Smooth muscle cell (in vitro differentiated cells): ENCODE measurements around the gene DLL4. TPM values are rescaled to one million over a fixed set of nuclear protein-coding genes. Genes with fewer than 3 reads are reported as not detected.

Source experiments
- DNase-seq: peaks from one replicate; lab custom pipeline; 2025; ENCODE audit not compliant: unreplicated experiment; lab: John Stamatoyannopoulos, UW
- H2AFZ ChIP-seq: fragments of 200-600 bp; sonication (generic); 2 replicates; pipeline ENCODE4 v1.6.0; 2016; ENCODE audit warnings: antibody characterized with exemption, low read depth, mild to moderate bottlenecking
- H3F3A ChIP-seq: fragments of 200-600 bp; sonication (generic); 2 replicates; pipeline ENCODE4 v1.6.0; 2017; ENCODE audit warnings: antibody characterized with exemption, low read depth
- H3K27ac ChIP-seq: fragments of 200-600 bp; sonication (generic); 2 replicates; pipeline ENCODE4 v1.5.1; 2016; ENCODE audit warnings: low read depth, mild to moderate bottlenecking
- H3K27me3 ChIP-seq: fragments of 200-600 bp; sonication (generic); 2 replicates; pipeline ENCODE4 v1.6.1; 2016; ENCODE audit warnings: low read depth, mild to moderate bottlenecking
- H3K36me3 ChIP-seq: fragments of 200-600 bp; sonication (generic); 2 replicates; pipeline ENCODE4 v1.5.1; 2016; ENCODE audit warnings: low read depth
- H3K4me1 ChIP-seq: fragments of 200-600 bp; sonication (generic); 2 replicates; pipeline ENCODE4 v1.5.1; 2016; ENCODE audit warnings: low read depth
- H3K4me2 ChIP-seq: fragments of 200-600 bp; sonication (generic); 2 replicates; pipeline ENCODE4 v1.6.0; 2016; ENCODE audit warnings: mild to moderate bottlenecking
- H3K4me3 ChIP-seq: fragments of 200-600 bp; sonication (generic); 2 replicates; pipeline ENCODE4 v1.5.1; 2016; ENCODE audit warnings: mild to moderate bottlenecking
- H3K79me2 ChIP-seq: fragments of 200-600 bp; sonication (generic); 2 replicates; pipeline ENCODE4 v1.6.0; 2016; ENCODE audit warnings: low read depth, mild to moderate bottlenecking
- H3K9ac ChIP-seq: fragments of 200-600 bp; sonication (generic); 2 replicates; pipeline ENCODE4 v1.6.0; 2016; ENCODE audit warnings: low read depth
- H3K9me3 ChIP-seq: fragments of 200-600 bp; sonication (generic); replicated peaks from 2 replicates; pipeline ENCODE4 v1.5.1; 2016; ENCODE audit warnings: low read depth
- H4K20me1 ChIP-seq: fragments of 200-600 bp; sonication (generic); 2 replicates; pipeline ENCODE4 v1.6.0; 2016; ENCODE audit warnings: low read depth
- CTCF ChIP-seq: fragments of 200-600 bp; sonication (generic); IDR thresholded peaks from 2 replicates; pipeline ENCODE4 v1.5.1; 2017; ENCODE audit warnings: borderline replicate concordance, mild to moderate bottlenecking, antibody characterized with exemption; ENCODE audit not compliant: insufficient read depth, poor library complexity, severe bottlenecking
- WGBS: methylation state at CpG from one replicate; pipeline ENCODE4 v1.1.7; 2016; ENCODE audit warnings: low lambda C conversion rate; 5-methylcytosine and 5-hydroxymethylcytosine counted together
- polyA plus RNA-seq: library from polyadenylated mRNA; unstranded; fragments of >200 nt; fragmentation: Nextera tagmentation; extraction: Ambion mirVana; gene quantifications from 2 replicates; pipeline ENCODE4 v1.2.1, GENCODE V29; 2016
- total RNA-seq: library from RNA; depleted of rRNA; stranded (reverse); fragments of >200 nt; gene quantifications from 2 replicates; pipeline ENCODE4 v1.2.3, GENCODE V29; 2014

The DLL4 gene
- total and polyA plus RNA-seq, 2 experiments from 2014 or later, result not detected

DNA sequence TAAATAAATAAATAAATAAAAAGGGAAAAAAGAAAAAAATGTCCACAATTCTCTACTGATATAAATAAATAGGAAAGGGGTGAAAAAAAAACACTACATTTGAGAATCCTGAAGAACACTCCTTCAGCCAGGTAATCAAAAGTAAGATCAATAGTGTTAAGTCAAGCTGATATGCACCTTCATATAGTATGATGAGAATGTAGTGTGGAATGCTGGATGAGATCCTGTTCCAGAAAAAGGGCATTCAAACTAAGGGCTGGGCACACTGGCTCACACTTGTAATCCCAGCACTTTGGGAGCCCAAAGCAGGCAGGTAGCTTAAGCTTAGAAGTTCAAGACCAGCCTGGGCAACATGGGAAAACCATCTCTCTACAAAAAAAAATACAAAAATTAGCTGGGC is 40.0 kb upstream of the DLL4 start:
- DNase-seq, result no peak
- no peaks in the 10 kb centered on the region for H3K9me3 ChIP-seq
- no peaks in the 10 kb centered on the region for H3K79me2 ChIP-seq
- H3K36me3 ChIP-seq, result no peaks in the 10 kb centered on the region
- H2AFZ ChIP-seq, result no peak overlapping the region
- no peaks in the 10 kb centered on the region for H3K27me3 ChIP-seq
- no peaks in the 10 kb centered on the region for H3K4me1 ChIP-seq
- H3K9ac ChIP-seq, result no peak overlapping the region
- no peak overlapping the region for H3K4me2 ChIP-seq
- no peak for TF ChIP-seq CTCF
- no peak overlapping the region for H3K27ac ChIP-seq
- no peaks in the 10 kb centered on the region for H3F3A ChIP-seq
- no peaks in the 10 kb centered on the region for H4K20me1 ChIP-seq
- H3K4me3 ChIP-seq, result no peak overlapping the region

GRCh38 chr15:40891138-40891537 is 38.0 kb upstream of the DLL4 start:
- Histone ChIP-seq H3K9me3 (no peaks in the 10 kb centered on the region), H3K4me2 (no peak overlapping the region), H3F3A (no peaks in the 10 kb centered on the region), H3K4me1 (peaks cover 7% of the 10 kb centered on the region), H3K9ac (no peak overlapping the region), H3K36me3 (no peaks in the 10 kb centered on the region), H4K20me1 (no peaks in the 10 kb centered on the region), H3K27ac (no peak overlapping the region), H3K4me3 (no peak overlapping the region), H3K79me2 (peaks cover 12% of the 10 kb centered on the region), H3K27me3 (no peaks in the 10 kb centered on the region), H2AFZ (no peak overlapping the region)
- 92% methylated on average over 5 of the region's 5 CpGs for WGBS
- no peak for TF ChIP-seq CTCF
- no peak for DNase-seq

DNA sequence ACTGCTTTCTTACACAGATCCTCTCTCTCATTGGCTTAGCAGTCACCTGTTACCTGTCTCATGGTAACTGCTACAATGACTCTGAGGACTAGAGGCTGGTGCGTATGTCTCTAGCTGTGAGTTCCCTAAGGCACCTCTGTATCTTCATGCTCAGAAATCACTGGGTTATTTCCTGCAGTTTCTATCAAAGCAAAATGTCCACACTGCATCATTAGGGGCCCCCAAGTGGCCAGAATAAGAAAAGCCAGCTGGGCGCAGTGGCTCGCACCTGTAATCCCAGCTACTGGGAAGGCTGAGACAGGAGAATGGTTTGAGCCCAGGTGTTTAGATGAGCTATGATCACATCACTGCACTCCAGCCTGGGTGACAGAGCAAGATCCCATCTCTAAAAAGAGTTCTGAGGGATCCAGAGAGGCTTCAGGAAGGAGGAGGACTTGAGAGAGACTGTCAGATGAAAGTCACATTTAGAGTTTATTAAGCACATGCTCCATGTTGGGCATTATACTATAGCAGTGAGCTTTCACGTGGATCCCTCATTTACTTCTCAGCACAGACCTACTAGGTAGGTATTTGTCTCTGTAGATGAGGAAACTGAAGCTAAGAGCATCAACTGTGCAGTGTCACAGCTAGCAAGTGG is 37.2 kb upstream of the DLL4 start:
- Histone ChIP-seq H3K79me2 (peaks cover 16% of the 10 kb centered on the region), H3K27me3 (no peaks in the 10 kb centered on the region), H3K36me3 (no peaks in the 10 kb centered on the region), H4K20me1 (no peaks in the 10 kb centered on the region), H3K9ac (no peak overlapping the region), H3F3A (no peaks in the 10 kb centered on the region), H3K4me3 (no peak overlapping the region), H3K4me1 (peaks cover 7% of the 10 kb centered on the region), H3K27ac (no peak overlapping the region), H3K9me3 (no peaks in the 10 kb centered on the region), H2AFZ (no peak overlapping the region), H3K4me2 (no peak overlapping the region)
- 31% methylated on average over 4 of the region's 4 CpGs for WGBS
- DNase-seq, result no peak
- TF ChIP-seq CTCF, result peak; percentile 52

DNA sequence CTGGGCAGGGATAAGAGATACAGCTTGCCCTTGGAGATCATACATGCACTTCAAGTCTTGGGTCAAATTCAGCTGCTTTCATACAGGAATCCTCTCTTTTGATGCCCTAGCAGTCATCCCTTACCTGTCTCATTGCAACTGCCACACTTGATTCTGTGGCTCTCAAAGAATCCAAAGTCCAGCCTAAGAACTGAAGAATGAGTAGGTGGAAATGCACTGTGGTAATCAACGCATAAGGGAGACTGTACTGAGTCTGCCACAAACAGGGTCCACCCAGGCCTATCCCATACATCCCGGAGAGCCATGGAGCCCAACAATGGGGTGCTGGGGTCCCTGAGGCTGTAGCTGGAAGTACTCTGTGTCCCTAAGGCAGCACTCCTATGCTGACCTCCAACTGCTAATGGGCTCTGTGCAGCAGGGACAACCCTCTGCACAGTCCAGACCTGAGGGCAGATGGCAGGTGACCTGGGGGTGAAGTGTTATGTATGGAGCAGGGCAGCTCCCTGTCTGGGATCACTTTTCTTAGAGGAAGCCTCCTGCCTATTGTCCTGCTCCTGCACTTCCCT is 36.6 kb upstream of the DLL4 start:
- Histone ChIP-seq H3K79me2 (peaks cover 21% of the 10 kb centered on the region), H3K27me3 (no peaks in the 10 kb centered on the region), H3K4me3 (no peak overlapping the region), H3K9ac (no peak overlapping the region), H2AFZ (no peak overlapping the region), H3K9me3 (no peaks in the 10 kb centered on the region), H3K36me3 (peaks cover 5% of the 10 kb centered on the region), H3K27ac (no peak overlapping the region), H4K20me1 (no peaks in the 10 kb centered on the region), H3K4me2 (no peak overlapping the region), H3F3A (no peaks in the 10 kb centered on the region), H3K4me1 (peaks cover 7% of the 10 kb centered on the region)
- 95% methylated on average over 2 of the region's 2 CpGs for whole genome bisulfite sequencing
- DNase-seq, result no peak
- TF ChIP-seq CTCF, result no peak
